Jurkat, Clone E6-1 (cell line): Measurements from ENCODE around the gene ALDH3A1.

Experiments used
- DNase-seq: peaks from one replicate; pipeline ENCODE4 v3.0.0-alpha.2; 2011; ENCODE audit warnings: low read depth, low spot score
- H3K4me3 ChIP-seq: 2 replicates; pipeline ENCODE4 v1.5.1; 2011; ENCODE audit warnings: mild to moderate bottlenecking, low read length, control low read depth, moderate library complexity

The ALDH3A1 gene

GRCh38 chr17:19744492-19744891 is 3.6 kb downstream of the ALDH3A1 start:
- H3K4me3 ChIP-seq: no peak overlapping the region
- no peak for DNase-seq

GRCh38 chr17:19743101-19744100 is 4.7 kb downstream of the ALDH3A1 start:
- no peak for DNase-seq
- H3K4me3 ChIP-seq: no peak overlapping the region

- DNase-seq: no peak
- no peak overlapping the region for H3K4me3 ChIP-seq
These were observed 5.6 kb downstream of the ALDH3A1 start for GRCh38 chr17:19742495-19742894.

GRCh38 chr17:19741832-19742457 is 6.2 kb downstream of the ALDH3A1 start:
- no peak overlapping the region for H3K4me3 ChIP-seq
- no peak for DNase-seq

GRCh38 chr17:19740933-19741332 is 7.2 kb downstream of the ALDH3A1 start:
- H3K4me3 ChIP-seq: no peak overlapping the region
- no peak for DNase-seq

GRCh38 chr17:19739241-19740201 is 8.6 kb downstream of the ALDH3A1 start:
- no peak for DNase-seq
- no peak overlapping the region for H3K4me3 ChIP-seq

- no peak overlapping the region for H3K4me3 ChIP-seq
- DNase-seq: no peak
These were observed 9.3 kb downstream of the ALDH3A1 start for GRCh38 chr17:19738757-19739156.

GRCh38 chr17:19738073-19738449 is 10.0 kb downstream of the ALDH3A1 start:
- H3K4me3 ChIP-seq: no peak overlapping the region
- DNase-seq: no peak

- H3K4me3 ChIP-seq: no peak overlapping the region
- DNase-seq: no peak
These were observed 10.6 kb downstream of the ALDH3A1 start for GRCh38 chr17:19737305-19738072.

- no peak for DNase-seq
These were observed 12.0 kb downstream of the ALDH3A1 start for GRCh38 chr17:19736071-19736470.

GRCh38 chr17:19733953-19734526 is 14.1 kb downstream of the ALDH3A1 start:
- H3K4me3 ChIP-seq: no peak overlapping the region
- DNase-seq: no peak

More at GRCh38 chr17:19736071-19736470, 12.0 kb downstream of the ALDH3A1 start:
- H3K4me3 ChIP-seq: no peak overlapping the region

GRCh38 chr17:19731626-19732025 is 16.5 kb downstream of the ALDH3A1 start:
- no peak overlapping the region for H3K4me3 ChIP-seq
- DNase-seq: no peak

- no peak overlapping the region for H3K4me3 ChIP-seq
- no peak for DNase-seq
These were observed 17.3 kb downstream of the ALDH3A1 start for GRCh38 chr17:19730843-19731242.

GRCh38 chr17:19729900-19730299 is 18.2 kb downstream of the ALDH3A1 start:
- H3K4me3 ChIP-seq: no peak overlapping the region
- DNase-seq: no peak

GRCh38 chr17:19728084-19728495 is 20.0 kb downstream of the ALDH3A1 start:
- no peak overlapping the region for H3K4me3 ChIP-seq
- no peak for DNase-seq

- DNase-seq: no peak
These were observed 20.5 kb downstream of the ALDH3A1 start for GRCh38 chr17:19727501-19728078.

GRCh38 chr17:19726631-19727376 is 21.3 kb downstream of the ALDH3A1 start:
- H3K4me3 ChIP-seq: no peak overlapping the region
- no peak for DNase-seq

More at GRCh38 chr17:19727501-19728078, 20.5 kb downstream of the ALDH3A1 start:
- H3K4me3 ChIP-seq: no peak overlapping the region
